ENCODE measurements around the gene ETV6. TPM values are rescaled to one million over a fixed set of nuclear protein-coding genes. Genes with fewer than 3 reads are reported as not detected.

Gene ETV6
- total RNA-seq, 6 experiments from 2014 or later = 7.2 to 28.3 (median 11.0) TPM

- H3K9me3 ChIP-seq = no peaks in the 10 kb centered on the region
- H3K27ac ChIP-seq = no peak overlapping the region
- ATAC-seq = no peak
- DNase-seq = no peak
- WGBS (ENCODE audit: insufficient coverage, low coverage, low lambda C conversion rate, missing lambda C conversion rate) = 92% methylated on average over 2 of the region's 7 CpGs
- no peaks in the 10 kb centered on the region for H3K4me1 ChIP-seq
- H3K4me3 ChIP-seq = no peak overlapping the region
- TF ChIP-seq POLR2A (IDR thresholded peaks at IDR 0.05) (no peak), CTCF (IDR thresholded peaks at IDR 0.05) (no peak)
- H3K36me3 ChIP-seq = no peaks in the 10 kb centered on the region
- no peaks in the 10 kb centered on the region for H3K27me3 ChIP-seq
- intact Hi-C loops (cut with DNase I) = no loop called here
These were observed 174.6 kb downstream of the ETV6 start for GRCh38 chr12:11824069-11824468.

GRCh38 chr12:11824736-11825135, 175.3 kb downstream of the ETV6 start:
- intact Hi-C loops (cut with DNase I) = no loop called here
- TF ChIP-seq CTCF (IDR thresholded peaks at IDR 0.05) (no peak), POLR2A (IDR thresholded peaks at IDR 0.05) (no peak)
- ATAC-seq = no peak

GRCh38 chr12:11825278-11825677, 175.8 kb downstream of the ETV6 start:
- intact Hi-C loops (cut with DNase I) = no loop called here
- ATAC-seq (no peak), DNase-seq (no peak)
- H3K4me3 ChIP-seq = no peak overlapping the region
- WGBS (ENCODE audit: insufficient coverage, low coverage, low lambda C conversion rate, missing lambda C conversion rate) = 84% methylated on average over 7 of the region's 7 CpGs
- no peaks in the 10 kb centered on the region for H3K9me3 ChIP-seq
- H3K36me3 ChIP-seq = no peaks in the 10 kb centered on the region
- peaks cover 0 to 6% (median 0%) of the 10 kb centered on the region in 4 donors for H3K4me1 ChIP-seq
- TF ChIP-seq CTCF (IDR thresholded peaks at IDR 0.05) (no peak), POLR2A (IDR thresholded peaks at IDR 0.05) (no peak)
- no peak overlapping the region for H3K27ac ChIP-seq
- no peaks in the 10 kb centered on the region for H3K27me3 ChIP-seq

More at GRCh38 chr12:11824736-11825135, 175.3 kb downstream of the ETV6 start:
- H3K27ac ChIP-seq = no peak overlapping the region
- WGBS (ENCODE audit: insufficient coverage, low coverage, low lambda C conversion rate, missing lambda C conversion rate) = 75% methylated on average over 2 of the region's 3 CpGs
- H3K9me3 ChIP-seq = no peaks in the 10 kb centered on the region
- H3K4me1 ChIP-seq = peaks cover 0 to 2% (median 0%) of the 10 kb centered on the region in 4 donors
- H3K4me3 ChIP-seq = no peak overlapping the region
- no peak for DNase-seq
- H3K27me3 ChIP-seq = no peaks in the 10 kb centered on the region
- H3K36me3 ChIP-seq = no peaks in the 10 kb centered on the region

GRCh38 chr12:11826574-11826973, 177.1 kb downstream of the ETV6 start:
- intact Hi-C loops (cut with DNase I) = no loop called here
- Histone ChIP-seq H3K27ac (no peak overlapping the region), H3K36me3 (no peaks in the 10 kb centered on the region), H3K4me3 (no peak overlapping the region), H3K4me1 (peaks cover 0 to 19% (median 0%) of the 10 kb centered on the region in 4 donors), H3K27me3 (no peaks in the 10 kb centered on the region), H3K9me3 (no peaks in the 10 kb centered on the region)
- no peak for DNase-seq
- TF ChIP-seq POLR2A (IDR thresholded peaks at IDR 0.05) = no peak
- TF ChIP-seq CTCF (IDR thresholded peaks at IDR 0.05) = no peak
- ATAC-seq = no peak
- WGBS (ENCODE audit: insufficient coverage, low coverage, low lambda C conversion rate, missing lambda C conversion rate) = 92% methylated on average over 3 of the region's 3 CpGs

All from right lobe of liver (tissue), 6 donors.